NCI-H2227 (cell line): ENCODE data around the gene TMEM266.

Experiments
- DNase-seq: peaks from one replicate; lab custom pipeline; 2025; ENCODE audit not compliant: unreplicated experiment; lab: John Stamatoyannopoulos, UW

The TMEM266 gene

GRCh38 chr15:76065793-76066192 is 6.0 kb downstream of the TMEM266 start:
- no peak for DNase-seq

GRCh38 chr15:76070192-76070591 is 10.4 kb downstream of the TMEM266 start:
- DNase-seq = no peak

- no peak for DNase-seq
Measured at GRCh38 chr15:76070921-76071635, 11.3 kb downstream of the TMEM266 start.

GRCh38 chr15:76071806-76072205 is 12.0 kb downstream of the TMEM266 start:
- DNase-seq = no peak

GRCh38 chr15:76073554-76073953 is 13.8 kb downstream of the TMEM266 start:
- DNase-seq = peak; percentile 20

- DNase-seq = no peak
Measured at GRCh38 chr15:76075046-76075445, 15.3 kb downstream of the TMEM266 start.

- DNase-seq = no peak
Measured at GRCh38 chr15:76078285-76078877, 18.6 kb downstream of the TMEM266 start.

- DNase-seq = no peak
Measured at GRCh38 chr15:76084256-76084655, 24.5 kb downstream of the TMEM266 start.

- no peak for DNase-seq
Measured at GRCh38 chr15:76098685-76099084, 38.9 kb downstream of the TMEM266 start.

GRCh38 chr15:76099388-76099787 is 39.6 kb downstream of the TMEM266 start:
- no peak for DNase-seq

- no peak for DNase-seq
Measured at GRCh38 chr15:76100361-76100760, 40.6 kb downstream of the TMEM266 start.

- no peak for DNase-seq
Measured at GRCh38 chr15:76101655-76102054, 41.9 kb downstream of the TMEM266 start.

GRCh38 chr15:76105391-76105790 is 45.6 kb downstream of the TMEM266 start:
- no peak for DNase-seq

GRCh38 chr15:76105911-76106310 is 46.1 kb downstream of the TMEM266 start:
- no peak for DNase-seq

- DNase-seq = no peak
Measured at GRCh38 chr15:76107169-76107568, 47.4 kb downstream of the TMEM266 start.

- no peak for DNase-seq
Measured at GRCh38 chr15:76108021-76108723, 48.4 kb downstream of the TMEM266 start.

- DNase-seq = no peak
Measured at GRCh38 chr15:76109046-76109445, 49.3 kb downstream of the TMEM266 start.

GRCh38 chr15:76114561-76114960 is 54.8 kb downstream of the TMEM266 start:
- no peak for DNase-seq

- DNase-seq = no peak
Measured at GRCh38 chr15:76116138-76116885, 56.5 kb downstream of the TMEM266 start.

GRCh38 chr15:76117181-76117580 is 57.4 kb downstream of the TMEM266 start:
- no peak for DNase-seq

- no peak for DNase-seq
Measured at GRCh38 chr15:76118767-76119166, 59.0 kb downstream of the TMEM266 start.

- no peak for DNase-seq
Measured at GRCh38 chr15:76123031-76123430, 63.2 kb downstream of the TMEM266 start.
